Sigmoid colon (tissue), 4 donors: ENCODE data around the gene TRAT1.

Experiments used
- POLR2A ChIP-seq, 2 donors: fragments of 450-650 bp; IDR thresholded peaks; one replicate each; pipeline ENCODE4 v1.6.1; 2016; ENCODE audit warnings: antibody characterized with exemption in 2 of 2, mild to moderate bottlenecking in 2 of 2, moderate library complexity in 2 of 2
- POLR2AphosphoS5 ChIP-seq, 4 donors: sonication (generic); formaldehyde crosslinking; IDR thresholded peaks; one replicate each; pipeline ENCODE4 v1.6.1; 2017; ENCODE audit warnings: antibody characterized with exemption in 4 of 4
- TF ChIP-seq, protein P1 (sequence below), 4 experiments: fragments of 450-650 bp in 3 of 4; fragments of 200-600 bp in 1 of 4; IDR thresholded peaks; one replicate each; pipeline ENCODE4 v1.5.1; 2016 to 2019; ENCODE audit warnings: antibody characterized with exemption in 4 of 4, mild to moderate bottlenecking in 3 of 4, moderate library complexity in 2 of 4

DNA sequence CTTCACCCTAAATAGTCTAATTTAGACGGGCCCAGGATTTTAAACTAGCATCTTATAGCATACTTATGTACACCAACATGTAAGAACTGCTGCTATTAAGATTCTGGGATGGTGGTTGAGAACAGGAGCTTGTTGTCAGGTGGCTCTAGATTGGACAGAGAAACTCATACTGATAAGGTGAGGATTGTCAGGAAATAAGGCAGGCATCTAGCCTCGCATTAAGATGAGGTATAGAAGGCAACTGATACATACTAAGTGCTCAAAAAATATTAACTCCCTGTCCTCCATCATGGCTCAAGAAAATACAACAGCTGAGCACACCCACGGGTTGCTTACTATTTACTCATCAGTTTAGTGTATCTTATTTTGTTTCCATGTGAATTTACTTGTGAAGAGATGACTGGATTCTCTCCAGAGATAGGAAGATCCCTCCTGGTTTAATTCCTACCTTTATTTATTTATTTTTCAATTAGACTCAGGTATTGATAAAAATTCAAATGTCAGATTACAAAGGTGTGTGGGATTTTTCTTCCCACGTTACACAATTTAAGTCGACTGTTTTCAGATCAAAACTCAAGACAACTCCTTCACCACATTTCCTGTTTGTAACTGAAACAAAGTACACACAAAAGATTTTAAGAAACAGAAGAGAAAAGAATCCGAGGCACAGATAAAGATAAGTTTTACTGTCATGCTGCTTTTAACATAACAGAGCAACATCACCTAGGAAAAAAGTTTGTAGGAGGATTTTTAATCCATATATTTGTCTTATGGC lies at the start of gene TRAT1:
- TF ChIP-seq, protein P1, sequence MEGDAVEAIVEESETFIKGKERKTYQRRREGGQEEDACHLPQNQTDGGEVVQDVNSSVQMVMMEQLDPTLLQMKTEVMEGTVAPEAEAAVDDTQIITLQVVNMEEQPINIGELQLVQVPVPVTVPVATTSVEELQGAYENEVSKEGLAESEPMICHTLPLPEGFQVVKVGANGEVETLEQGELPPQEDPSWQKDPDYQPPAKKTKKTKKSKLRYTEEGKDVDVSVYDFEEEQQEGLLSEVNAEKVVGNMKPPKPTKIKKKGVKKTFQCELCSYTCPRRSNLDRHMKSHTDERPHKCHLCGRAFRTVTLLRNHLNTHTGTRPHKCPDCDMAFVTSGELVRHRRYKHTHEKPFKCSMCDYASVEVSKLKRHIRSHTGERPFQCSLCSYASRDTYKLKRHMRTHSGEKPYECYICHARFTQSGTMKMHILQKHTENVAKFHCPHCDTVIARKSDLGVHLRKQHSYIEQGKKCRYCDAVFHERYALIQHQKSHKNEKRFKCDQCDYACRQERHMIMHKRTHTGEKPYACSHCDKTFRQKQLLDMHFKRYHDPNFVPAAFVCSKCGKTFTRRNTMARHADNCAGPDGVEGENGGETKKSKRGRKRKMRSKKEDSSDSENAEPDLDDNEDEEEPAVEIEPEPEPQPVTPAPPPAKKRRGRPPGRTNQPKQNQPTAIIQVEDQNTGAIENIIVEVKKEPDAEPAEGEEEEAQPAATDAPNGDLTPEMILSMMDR (IDR thresholded peaks at IDR 0.05), result no peak
- no peak for TF ChIP-seq POLR2AphosphoS5 (IDR thresholded peaks at IDR 0.05)
- TF ChIP-seq POLR2A (IDR thresholded peaks at IDR 0.05), result no peak
